ENCODE data around the gene TNS3. TPM values are rescaled to one million over a fixed set of nuclear protein-coding genes. Genes with fewer than 3 reads are reported as not detected.

Gene TNS3
- total RNA-seq, 1 experiment from 2014 or later, result 135 TPM

DNA sequence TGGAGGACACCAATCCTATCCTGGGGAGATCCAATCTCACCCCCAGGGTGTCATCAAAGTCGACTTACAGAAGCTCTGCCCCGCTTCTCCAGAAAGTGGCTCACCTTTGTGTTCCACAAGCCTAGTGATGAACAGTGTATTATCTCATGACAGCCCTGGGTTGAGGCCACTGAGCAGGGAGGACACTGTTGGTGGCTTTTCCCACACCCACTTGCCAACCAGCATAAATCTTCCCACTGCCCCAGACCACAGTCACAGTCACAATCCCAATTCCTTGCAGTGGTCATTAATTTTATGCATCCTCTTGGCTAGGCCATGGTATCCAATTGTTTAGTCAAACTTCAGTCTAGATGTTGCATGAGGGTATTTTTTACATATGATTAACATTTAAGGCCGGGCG, 18.4 kb downstream of the TNS3 start:
- no peaks in the 10 kb centered on the region for H3K27me3 Mint-ChIP-seq (ENCODE audit: unreplicated experiment)
- peaks cover 20% of the 10 kb centered on the region for H3K4me1 Mint-ChIP-seq (ENCODE audit: low read depth, unreplicated experiment)
- peaks cover 17% of the 10 kb centered on the region for H3K36me3 Mint-ChIP-seq (ENCODE audit: insufficient read depth, unreplicated experiment)
- no TSS peak for BruUV-seq (replicated peaks)
- no peak overlapping the region for H3K27ac Mint-ChIP-seq (ENCODE audit: unreplicated experiment)
- H3K4me3 Mint-ChIP-seq (ENCODE audit: low read depth, unreplicated experiment), result no peak overlapping the region
- H3K9me3 Mint-ChIP-seq (ENCODE audit: low read depth, unreplicated experiment), result no peaks in the 10 kb centered on the region
- DNase-seq, result no peak
- intact Hi-C loops (cut with micrococcal nuclease; ENCODE audit: unreplicated experiment), result no loop called here
- TF ChIP-seq, protein P1, sequence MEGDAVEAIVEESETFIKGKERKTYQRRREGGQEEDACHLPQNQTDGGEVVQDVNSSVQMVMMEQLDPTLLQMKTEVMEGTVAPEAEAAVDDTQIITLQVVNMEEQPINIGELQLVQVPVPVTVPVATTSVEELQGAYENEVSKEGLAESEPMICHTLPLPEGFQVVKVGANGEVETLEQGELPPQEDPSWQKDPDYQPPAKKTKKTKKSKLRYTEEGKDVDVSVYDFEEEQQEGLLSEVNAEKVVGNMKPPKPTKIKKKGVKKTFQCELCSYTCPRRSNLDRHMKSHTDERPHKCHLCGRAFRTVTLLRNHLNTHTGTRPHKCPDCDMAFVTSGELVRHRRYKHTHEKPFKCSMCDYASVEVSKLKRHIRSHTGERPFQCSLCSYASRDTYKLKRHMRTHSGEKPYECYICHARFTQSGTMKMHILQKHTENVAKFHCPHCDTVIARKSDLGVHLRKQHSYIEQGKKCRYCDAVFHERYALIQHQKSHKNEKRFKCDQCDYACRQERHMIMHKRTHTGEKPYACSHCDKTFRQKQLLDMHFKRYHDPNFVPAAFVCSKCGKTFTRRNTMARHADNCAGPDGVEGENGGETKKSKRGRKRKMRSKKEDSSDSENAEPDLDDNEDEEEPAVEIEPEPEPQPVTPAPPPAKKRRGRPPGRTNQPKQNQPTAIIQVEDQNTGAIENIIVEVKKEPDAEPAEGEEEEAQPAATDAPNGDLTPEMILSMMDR (IDR thresholded peaks at IDR 0.05; ENCODE audit: unreplicated experiment), result no peak
- CTCF ChIA-PET, result no interaction called here

DNA sequence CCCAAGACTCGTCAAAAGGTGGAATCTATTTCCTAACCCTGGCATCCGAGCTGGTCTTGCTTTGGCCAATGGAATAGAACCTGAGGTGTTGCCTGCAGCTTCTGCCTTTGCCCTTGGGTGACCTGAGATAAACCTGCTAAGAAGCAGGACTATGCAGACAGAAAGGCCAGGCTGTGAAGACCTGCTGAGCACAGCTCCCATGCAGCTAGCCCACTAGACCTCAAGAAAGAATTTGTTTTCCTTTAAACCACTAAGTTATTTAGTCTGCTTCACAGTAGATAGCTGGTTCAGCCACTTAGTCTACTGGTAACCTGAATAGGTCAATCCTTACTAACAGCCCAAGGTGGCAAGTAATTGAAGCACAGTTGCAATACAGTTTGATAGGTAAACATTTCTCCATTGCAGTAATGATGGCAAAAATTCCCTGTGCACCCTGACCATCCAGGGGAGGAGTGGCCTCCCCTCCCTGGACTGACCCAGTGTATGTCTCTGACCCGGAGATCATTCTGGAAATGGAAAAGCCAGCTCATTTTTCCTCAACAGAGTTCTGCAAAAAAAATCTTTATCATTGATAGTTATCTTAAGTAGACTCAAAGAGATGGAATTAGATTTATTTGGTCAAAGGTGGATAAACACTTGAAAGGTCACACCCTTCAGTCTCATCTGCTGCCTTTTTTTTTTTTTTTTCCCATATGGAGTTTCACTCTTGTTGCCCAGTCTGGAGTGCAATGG, 20.0 kb downstream of the TNS3 start:
- H3K4me1 Mint-ChIP-seq (ENCODE audit: low read depth, unreplicated experiment), result peaks cover 31% of the 10 kb centered on the region
- no peaks in the 10 kb centered on the region for H3K27me3 Mint-ChIP-seq (ENCODE audit: unreplicated experiment)
- no peak overlapping the region for H3K27ac Mint-ChIP-seq (ENCODE audit: unreplicated experiment)
- H3K9me3 Mint-ChIP-seq (ENCODE audit: low read depth, unreplicated experiment), result no peaks in the 10 kb centered on the region
- TF ChIP-seq, protein P1 (IDR thresholded peaks at IDR 0.05; ENCODE audit: unreplicated experiment), result no peak
- peaks cover 26% of the 10 kb centered on the region for H3K36me3 Mint-ChIP-seq (ENCODE audit: insufficient read depth, unreplicated experiment)
- DNase-seq, result no peak
- no peak overlapping the region for H3K4me3 Mint-ChIP-seq (ENCODE audit: low read depth, unreplicated experiment)
- no TSS peak for BruUV-seq (replicated peaks)
- intact Hi-C loops (cut with micrococcal nuclease; ENCODE audit: unreplicated experiment), result no loop called here
- CTCF ChIA-PET, result interaction anchor here (0.7 to 1.0 kb wide), 4 partner anchors 35 to 257 kb away, joined by 3 to 5 read pairs (median 4); no protein-coding TSS in a partner anchor

DNA sequence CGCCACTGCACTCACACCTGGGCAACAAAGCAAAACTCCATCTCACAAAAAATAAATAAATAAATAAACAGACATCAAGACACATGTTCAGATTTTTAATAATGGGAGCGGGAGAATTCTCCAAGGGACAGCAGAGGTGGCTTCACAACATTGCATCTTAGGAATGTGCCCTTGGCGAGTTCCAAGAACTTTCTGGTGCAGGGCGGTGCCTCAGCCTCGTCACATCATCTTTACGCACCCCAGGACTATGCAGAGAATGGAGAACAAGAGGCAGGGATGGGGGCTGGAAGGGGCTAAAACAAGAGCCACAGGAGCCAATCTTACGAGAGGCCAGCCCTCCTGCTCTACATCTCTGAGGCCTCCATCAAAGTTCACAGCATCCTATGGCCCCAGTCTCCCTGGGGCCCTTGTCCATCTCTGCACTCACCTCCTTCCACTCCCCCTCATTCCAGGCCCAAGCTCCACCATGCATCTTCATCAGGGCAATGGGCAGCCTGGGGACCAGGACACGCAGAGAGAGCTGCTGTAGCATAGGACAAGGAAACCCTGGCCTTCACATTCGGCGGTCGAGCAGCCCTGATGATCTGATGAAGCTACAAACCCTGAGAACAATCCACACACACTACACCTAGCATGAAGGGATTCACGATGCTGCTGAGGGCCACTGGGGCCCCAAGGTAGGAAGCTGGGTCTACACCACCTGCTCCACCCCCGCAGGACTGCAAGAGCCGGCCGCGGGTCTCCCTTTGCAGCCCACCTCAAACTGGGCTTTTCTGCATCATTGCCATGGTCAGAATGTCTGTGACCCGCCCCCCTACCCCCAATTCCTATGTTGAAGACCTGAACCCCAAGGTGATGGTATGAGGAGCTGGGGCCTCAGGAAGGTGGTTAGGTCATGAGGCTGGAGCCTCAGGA, 22.3 kb downstream of the TNS3 start:
- TF ChIP-seq, protein P1 (IDR thresholded peaks at IDR 0.05; ENCODE audit: unreplicated experiment), result no peak
- H3K9me3 Mint-ChIP-seq (ENCODE audit: low read depth, unreplicated experiment), result no peaks in the 10 kb centered on the region
- no TSS peak for BruUV-seq (replicated peaks)
- intact Hi-C loops (cut with micrococcal nuclease; ENCODE audit: unreplicated experiment), result no loop called here
- H3K36me3 Mint-ChIP-seq (ENCODE audit: insufficient read depth, unreplicated experiment), result peaks cover 22% of the 10 kb centered on the region
- peaks cover 25% of the 10 kb centered on the region for H3K4me1 Mint-ChIP-seq (ENCODE audit: low read depth, unreplicated experiment)
- CTCF ChIA-PET, result interaction anchor here (0.7 kb wide), 4 partner anchors 46 to 1497 kb away, joined by 3 to 5 read pairs (median 4); no protein-coding TSS in a partner anchor
- H3K27ac Mint-ChIP-seq (ENCODE audit: unreplicated experiment), result no peak overlapping the region
- H3K4me3 Mint-ChIP-seq (ENCODE audit: low read depth, unreplicated experiment), result no peak overlapping the region
- DNase-seq, result no peak
- H3K27me3 Mint-ChIP-seq (ENCODE audit: unreplicated experiment), result no peaks in the 10 kb centered on the region

DNA sequence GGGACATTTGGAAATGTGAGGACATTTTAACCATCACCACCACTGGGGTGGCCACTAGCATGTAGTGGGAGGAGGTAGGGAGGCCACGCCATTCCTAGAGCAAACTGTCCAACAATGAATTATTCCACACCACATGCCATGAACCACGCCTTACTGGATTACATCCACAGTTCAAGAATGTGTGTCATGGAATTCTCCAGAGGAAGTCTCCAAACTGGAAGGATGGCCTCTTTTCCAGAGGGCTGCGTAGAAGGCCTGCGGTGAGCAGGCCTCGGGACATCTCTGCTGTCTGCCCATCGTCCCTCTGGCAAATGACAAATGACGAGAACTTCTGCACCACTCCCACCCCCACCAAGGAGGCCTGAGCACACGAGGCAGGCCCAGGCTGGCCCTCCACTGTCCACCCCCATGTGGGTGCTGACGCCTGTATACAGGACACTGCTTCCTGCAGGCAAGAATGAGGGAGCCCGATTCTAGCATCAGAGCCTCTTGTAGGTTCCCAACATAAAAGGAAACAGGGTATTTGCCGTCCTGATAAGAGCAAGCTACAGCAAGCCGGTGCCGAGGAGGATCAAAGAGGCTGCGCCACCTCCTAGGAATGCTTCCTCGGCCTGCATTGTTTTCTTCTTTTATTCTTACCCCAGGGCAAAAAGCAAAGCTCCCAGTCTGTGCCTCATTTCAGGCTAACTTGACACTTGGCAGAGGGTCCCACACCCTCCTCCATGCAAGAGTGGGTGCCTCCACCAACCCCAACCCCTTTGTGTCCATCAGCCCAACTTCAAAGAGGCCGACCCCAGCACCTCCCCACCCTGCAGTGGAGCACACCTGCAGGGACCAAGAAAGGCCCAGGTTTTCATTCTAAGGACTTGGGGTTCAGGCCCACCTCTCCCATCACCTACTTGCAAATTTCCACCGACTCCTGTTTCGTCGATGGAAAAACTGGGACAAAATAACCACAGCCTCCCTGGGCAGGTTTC, 23.9 kb downstream of the TNS3 start:
- CTCF ChIA-PET, result no interaction called here
- TF ChIP-seq, protein P1 (IDR thresholded peaks at IDR 0.05; ENCODE audit: unreplicated experiment), result no peak
- Mint-ChIP-seq H3K36me3 (ENCODE audit: insufficient read depth, unreplicated experiment) (peaks cover 21% of the 10 kb centered on the region), H3K27me3 (ENCODE audit: unreplicated experiment) (no peaks in the 10 kb centered on the region), H3K9me3 (ENCODE audit: low read depth, unreplicated experiment) (no peaks in the 10 kb centered on the region), H3K4me1 (ENCODE audit: low read depth, unreplicated experiment) (peaks cover 30% of the 10 kb centered on the region), H3K27ac (ENCODE audit: unreplicated experiment) (no peak overlapping the region), H3K4me3 (ENCODE audit: low read depth, unreplicated experiment) (no peak overlapping the region)
- intact Hi-C loops (cut with micrococcal nuclease; ENCODE audit: unreplicated experiment), result no loop called here
- no TSS peak for BruUV-seq (replicated peaks)
- no peak for DNase-seq
